Parathyroid adenoma (tissue), 2 donors: ENCODE data around the gene KHSRP.

Experiments used
- H2AFZ ChIP-seq: fragments of 300-600 bp; sonication (generic); one replicate; pipeline ENCODE4 v1.7.0; 2017; ENCODE audit warnings: antibody characterized with exemption, mild to moderate bottlenecking
- H3K27ac ChIP-seq: fragments of 300-600 bp; sonication (generic); one replicate; pipeline ENCODE4 v1.7.0; 2017
- H3K27me3 ChIP-seq: fragments of 300-600 bp; sonication (generic); one replicate; pipeline ENCODE4 v1.7.0; 2017; ENCODE audit warnings: low read length; ENCODE audit not compliant: control insufficient read depth, insufficient read depth
- H3K36me3 ChIP-seq: fragments of 300-600 bp; sonication (generic); one replicate; pipeline ENCODE4 v1.7.0; 2017; ENCODE audit warnings: low read length; ENCODE audit not compliant: control insufficient read depth, insufficient read depth
- H3K4me1 ChIP-seq: fragments of 300-600 bp; sonication (generic); one replicate; pipeline ENCODE4 v1.7.0; 2017; ENCODE audit warnings: control low read depth
- H3K4me2 ChIP-seq: fragments of 300-600 bp; sonication (generic); one replicate; pipeline ENCODE4 v1.7.0; 2017; ENCODE audit warnings: low read length
- H3K4me3 ChIP-seq: fragments of 300-600 bp; sonication (generic); one replicate; pipeline ENCODE4 v1.7.0; 2017; ENCODE audit warnings: low read depth, low read length
- H3K79me2 ChIP-seq: fragments of 300-600 bp; sonication (generic); one replicate; pipeline ENCODE4 v1.7.0; 2017; ENCODE audit warnings: control low read depth
- H3K9ac ChIP-seq: fragments of 300-600 bp; sonication (generic); one replicate; pipeline ENCODE4 v1.7.0; 2017; ENCODE audit warnings: mild to moderate bottlenecking
- H3K9me3 ChIP-seq: fragments of 300-600 bp; sonication (generic); one replicate; pipeline ENCODE4 v1.7.0; 2017; ENCODE audit warnings: low read length; ENCODE audit not compliant: control insufficient read depth
- CTCF ChIP-seq: fragments of 300-600 bp; sonication (generic); IDR thresholded peaks from one replicate; pipeline ENCODE4 v1.7.0; 2017; ENCODE audit warnings: antibody characterized with exemption, mild to moderate bottlenecking
- donor health status: primary hyperparathyroidism.

KHSRP gene

GRCh38 chr19:6396305-6396704 is 28.3 kb downstream of the KHSRP start:
- Histone ChIP-seq H3K4me2 (no peak overlapping the region), H3K9me3 (no peaks in the 10 kb centered on the region), H3K9ac (no peak overlapping the region), H3K27me3 (no peaks in the 10 kb centered on the region), H3K27ac (no peak overlapping the region), H3K4me1 (peaks cover 7% of the 10 kb centered on the region), H2AFZ (no peak overlapping the region), H3K4me3 (no peak overlapping the region), H3K36me3 (no peaks in the 10 kb centered on the region), H3K79me2 (peaks cover 8% of the 10 kb centered on the region)
- TF ChIP-seq CTCF = no peak

GRCh38 chr19:6394831-6395230 is 29.8 kb downstream of the KHSRP start:
- H2AFZ ChIP-seq = no peak overlapping the region
- no peak for TF ChIP-seq CTCF

GRCh38 chr19:6393983-6394412 is 30.6 kb downstream of the KHSRP start:
- Histone ChIP-seq H2AFZ (peak overlapping the region; percentile 100), H3K36me3 (no peaks in the 10 kb centered on the region), H3K9me3 (no peaks in the 10 kb centered on the region), H3K4me1 (peaks cover 7% of the 10 kb centered on the region), H3K4me3 (peak overlapping the region; percentile 79), H3K4me2 (peak overlapping the region; percentile 89), H3K27me3 (no peaks in the 10 kb centered on the region), H3K27ac (peak overlapping the region; percentile 92), H3K79me2 (peaks cover 8% of the 10 kb centered on the region), H3K9ac (peak overlapping the region; percentile 88)
- TF ChIP-seq CTCF = no peak

More at GRCh38 chr19:6394831-6395230, 29.8 kb downstream of the KHSRP start:
- no peak overlapping the region for H3K4me2 ChIP-seq
- H3K27me3 ChIP-seq = no peaks in the 10 kb centered on the region
- H3K36me3 ChIP-seq = no peaks in the 10 kb centered on the region
- peaks cover 8% of the 10 kb centered on the region for H3K79me2 ChIP-seq
- no peak overlapping the region for H3K4me3 ChIP-seq
- H3K4me1 ChIP-seq = peaks cover 7% of the 10 kb centered on the region
- H3K9ac ChIP-seq = no peak overlapping the region
- no peak overlapping the region for H3K27ac ChIP-seq
- H3K9me3 ChIP-seq = no peaks in the 10 kb centered on the region

- Histone ChIP-seq H3K4me3 (peak within 1 kb of the TSS; percentile 79), H3K4me1 (peaks cover 7% of the 10 kb centered on the region), H3K36me3 (no peaks in the 10 kb centered on the region), H2AFZ (peak within 1 kb of the TSS; percentile 100), H3K4me2 (peak within 1 kb of the TSS; percentile 89), H3K27ac (peak within 1 kb of the TSS; percentile 92), H3K9me3 (no peaks in the 10 kb centered on the region), H3K27me3 (no peaks in the 10 kb centered on the region), H3K79me2 (peaks cover 8% of the 10 kb centered on the region), H3K9ac (peak within 1 kb of the TSS; percentile 88)
- TF ChIP-seq CTCF = peak; percentile 21
These were observed 31.3 kb downstream of the KHSRP start, which contains the start of gene GTF2F1 for GRCh38 chr19:6393074-6393982. Gene GTF2F1, minus strand, starts transcription at chr19:6393164. Its CDS starts 169 bp downstream, at chr19:6392995.
